MCF 10A (cell line): ENCODE measurements around the gene STX5. TPM values are rescaled to one million over a fixed set of nuclear protein-coding genes. Genes with fewer than 3 reads are reported as not detected.

Source experiments
- BruUV-seq: library from RNA; stranded (reverse); fragments of 400-500 nt; replicated peaks from 2 replicates; lab custom pipeline; 2021; lab: Mats Ljungman, UMichigan
- CTCF ChIA-PET: fragments of 300-600 bp; sonication (Branson Sonifier 250); formaldehyde crosslinking; extraction: SDS; loops from one replicate; lab custom pipeline; 2021; ENCODE audit warnings: antibody characterized with exemption, inconsistent platforms; lab: Yijun Ruan, JAX
- POLR2A ChIA-PET: fragments of 300-600, 350-650 bp; sonication (Branson Sonifier 250); formaldehyde crosslinking; extraction: SDS; loops from one replicate; lab custom pipeline; 2020; ENCODE audit warnings: antibody characterized with exemption, inconsistent platforms; lab: Yijun Ruan, JAX
- DNase-seq: peaks from one replicate; pipeline ENCODE4 v3.0.0-alpha.2; 2018; ENCODE audit not compliant: unreplicated experiment
- H3K27ac Mint-ChIP-seq: one replicate; pipeline ENCODE4 v1.8.0; 2022; ENCODE audit warnings: mild to moderate bottlenecking, low read depth, mixed read lengths; ENCODE audit not compliant: unreplicated experiment
- H3K27me3 Mint-ChIP-seq: one replicate; pipeline ENCODE4 v1.8.0; 2022; ENCODE audit warnings: mixed read lengths; ENCODE audit not compliant: insufficient read depth, unreplicated experiment
- H3K36me3 Mint-ChIP-seq: one replicate; pipeline ENCODE4 v1.8.0; 2022; ENCODE audit warnings: mild to moderate bottlenecking, moderate library complexity, mixed read lengths; ENCODE audit not compliant: insufficient read depth, unreplicated experiment
- H3K4me1 Mint-ChIP-seq: one replicate; pipeline ENCODE4 v1.8.0; 2022; ENCODE audit warnings: mixed read lengths; ENCODE audit not compliant: insufficient read depth, unreplicated experiment
- H3K4me3 Mint-ChIP-seq: one replicate; pipeline ENCODE4 v1.8.0; 2022; ENCODE audit warnings: mild to moderate bottlenecking, moderate library complexity, mixed read lengths; ENCODE audit not compliant: unreplicated experiment
- H3K9me3 Mint-ChIP-seq: one replicate; pipeline ENCODE4 v1.8.0; 2022; ENCODE audit warnings: mixed read lengths; ENCODE audit not compliant: unreplicated experiment
- CTCF ChIP-seq: fragments of 200-600 bp; IDR thresholded peaks from one replicate; pipeline ENCODE4 v1.8.0; 2022; ENCODE audit warnings: antibody characterized with exemption, mild to moderate bottlenecking; ENCODE audit not compliant: unreplicated experiment
- intact Hi-C: fragments of 100-400 bp; cut with micrococcal nuclease; formaldehyde crosslinking; loops from 2 replicates; pipeline ENCODE4 v1.14.1; 2022
- total RNA-seq: library from RNA; stranded (reverse); gene quantifications from 2 replicates; pipeline ENCODE4 v1.2.3, GENCODE V29; 2022

STX5 gene
- total RNA-seq, 1 experiment from 2014 or later: 72.0 TPM

DNA sequence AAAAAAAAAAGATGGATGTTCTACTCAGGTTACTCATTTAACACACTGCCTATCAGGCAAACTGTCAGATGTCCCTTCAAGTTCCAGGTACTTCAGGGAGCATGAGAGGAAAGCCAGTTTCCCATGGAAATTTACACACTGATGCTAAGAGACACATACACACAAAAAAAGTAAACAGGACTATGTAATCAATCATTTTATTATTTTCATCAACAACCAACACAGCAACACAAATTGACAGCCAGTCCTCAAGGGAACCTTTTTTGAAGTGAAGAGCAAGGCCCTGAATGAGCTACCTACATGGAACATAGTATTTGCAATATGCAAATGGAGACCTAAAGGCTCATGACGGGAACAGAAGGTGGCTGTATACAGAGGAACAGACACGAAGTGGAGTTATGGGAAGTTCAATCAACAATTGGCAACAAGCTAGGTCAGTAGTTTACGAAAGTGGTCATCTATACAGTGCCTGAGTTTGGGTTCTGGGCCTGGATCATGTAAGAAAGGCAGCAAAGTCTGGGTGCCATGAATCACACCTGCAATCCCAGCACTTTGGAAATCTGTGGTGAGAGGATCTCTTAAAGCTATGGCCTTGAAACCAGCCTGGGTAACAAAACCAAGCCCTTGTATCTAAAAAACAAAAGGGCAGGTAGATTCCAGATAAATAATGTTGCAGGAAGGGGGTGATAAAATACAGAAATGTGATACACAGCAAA is 20.1 kb upstream of the STX5 start:
- Mint-ChIP-seq H3K27ac (peak overlapping the region; percentile 52), H3K27me3 (no peaks in the 10 kb centered on the region), H3K9me3 (no peaks in the 10 kb centered on the region), H3K36me3 (peaks cover 60% of the 10 kb centered on the region), H3K4me3 (peak overlapping the region; percentile 94), H3K4me1 (peaks cover 16% of the 10 kb centered on the region)
- intact Hi-C loops: no loop called here
- no peak for TF ChIP-seq CTCF
- CTCF ChIA-PET: interaction anchor here (1.0 to 1.3 kb wide), 3 partner anchors 9 to 172 kb away, joined by 3 to 6 read pairs (median 4); no protein-coding TSS in a partner anchor
- POLR2A ChIA-PET: interaction anchor here (0.8 to 9.9 kb wide), 15 partner anchors 9 to 278 kb away, joined by 3 to 344 read pairs (median 4); partner anchors contain the start of genes C11orf98, CSKMT, EEF1G and HNRNPUL2
- no TSS peak for BruUV-seq
- DNase-seq: no peak

- DNase-seq: peak; percentile 52
- intact Hi-C loops: no loop called here
- H3K4me3 Mint-ChIP-seq: peak overlapping the region; percentile 94
These were observed 19.3 kb upstream of the STX5 start for GRCh38 chr11:62850911-62851806.

GRCh38 chr11:62847767-62848314 is 16.0 kb upstream of the STX5 start:
- BruUV-seq: no TSS peak
- H3K36me3 Mint-ChIP-seq: peaks cover 27% of the 10 kb centered on the region
- intact Hi-C loops: no loop called here
- no peak for DNase-seq
- peak overlapping the region; percentile 42 for H3K27ac Mint-ChIP-seq
- H3K4me3 Mint-ChIP-seq: no peak overlapping the region
- no peak for TF ChIP-seq CTCF
- POLR2A ChIA-PET: interaction anchor here (0.7 to 1.6 kb wide), 5 partner anchors 8 to 184 kb away, joined by 3 to 7 read pairs (median 3); partner anchors contain the start of gene WDR74
- H3K9me3 Mint-ChIP-seq: no peaks in the 10 kb centered on the region
- H3K27me3 Mint-ChIP-seq: no peaks in the 10 kb centered on the region
- CTCF ChIA-PET: no interaction called here
- H3K4me1 Mint-ChIP-seq: peaks cover 14% of the 10 kb centered on the region

More at GRCh38 chr11:62850911-62851806, 19.3 kb upstream of the STX5 start:
- H3K27me3 Mint-ChIP-seq: no peaks in the 10 kb centered on the region
- peaks cover 16% of the 10 kb centered on the region for H3K4me1 Mint-ChIP-seq
- H3K36me3 Mint-ChIP-seq: peaks cover 60% of the 10 kb centered on the region
- no peaks in the 10 kb centered on the region for H3K9me3 Mint-ChIP-seq
- POLR2A ChIA-PET: interaction anchor here (0.6 to 9.9 kb wide), 19 partner anchors 8 to 277 kb away, joined by 3 to 344 read pairs (median 4); partner anchors contain the start of genes C11orf98, CSKMT, EEF1G and HNRNPUL2
- BruUV-seq: no TSS peak
- H3K27ac Mint-ChIP-seq: peak overlapping the region; percentile 52
- no peak for TF ChIP-seq CTCF
- CTCF ChIA-PET: interaction anchor here (0.8 to 2.0 kb wide), 6 partner anchors 8 to 171 kb away, joined by 3 to 10 read pairs (median 5); partner anchors contain the start of gene TMEM179B
